GM12878 (cell line): ENCODE measurements around the gene PUS10. TPM values are rescaled to one million over a fixed set of nuclear protein-coding genes. Genes with fewer than 3 reads are reported as not detected.

Experiments used
- BMI1 ChIP-seq: fragments of 450-650 bp; IDR thresholded peaks from 2 replicates; pipeline ENCODE4 v1.6.1; 2016; ENCODE audit warnings: mild to moderate bottlenecking, moderate library complexity, borderline replicate concordance
- CHD2 ChIP-seq: IDR thresholded peaks from 2 replicates; pipeline ENCODE4 v1.6.1; 2011; ENCODE audit warnings: low read depth, low read length, improper control_type of control experiment, borderline replicate concordance
- EGR1 ChIP-seq, 2 experiments: IDR thresholded peaks; 1 replicate in 1 of 2; 2 replicates in 1 of 2; pipeline ENCODE4 v1.6.1; 2011 to 2012; ENCODE audit warnings: low read depth in 2 of 2, low read length in 2 of 2, borderline replicate concordance in 1 of 2, mild to moderate bottlenecking in 1 of 2, moderate library complexity in 1 of 2
- EP300 ChIP-seq, 2 experiments: fragments of 150-350 bp in 1 of 2; IDR thresholded peaks; 2 replicates each; pipeline ENCODE4 v1.6.1; 2011 to 2012; ENCODE audit warnings: low read depth in 2 of 2, low read length in 2 of 2, borderline replicate concordance in 1 of 2, improper control_type of control experiment in 1 of 2, inconsistent platforms in 1 of 2; ENCODE audit not compliant: control insufficient read depth in 1 of 2
- MTA2 ChIP-seq: fragments of 450-650 bp; IDR thresholded peaks from 2 replicates; pipeline ENCODE4 v1.6.1; 2016; ENCODE audit warnings: low read depth, mild to moderate bottlenecking, moderate library complexity
- MTA3 ChIP-seq: IDR thresholded peaks from 2 replicates; pipeline ENCODE4 v1.6.1; 2012; ENCODE audit warnings: low read length, inconsistent platforms, borderline replicate concordance
- NFYA ChIP-seq: IDR thresholded peaks from 2 replicates; pipeline ENCODE4 v1.6.1; 2011; ENCODE audit warnings: low read depth, mild to moderate bottlenecking, low read length, improper control_type of control experiment, borderline replicate concordance
- SPI1 ChIP-seq: IDR thresholded peaks from 2 replicates; pipeline ENCODE4 v1.6.1; 2011; ENCODE audit warnings: low read depth, mild to moderate bottlenecking, low read length, moderate library complexity, borderline replicate concordance; ENCODE audit not compliant: insufficient read depth
- SREBF2 ChIP-seq: IDR thresholded peaks from 2 replicates; pipeline ENCODE4 v1.6.1; 2012; ENCODE audit warnings: mild to moderate bottlenecking, low read length
- ZNF207 ChIP-seq: fragments of 450-650 bp; IDR thresholded peaks from 2 replicates; pipeline ENCODE4 v1.6.1; 2014; ENCODE audit warnings: antibody characterized with exemption, mild to moderate bottlenecking, borderline replicate concordance
- ZNF274 ChIP-seq: IDR thresholded peaks from one replicate; pipeline ENCODE4 v1.8.0; 2011; ENCODE audit not compliant: insufficient read length, insufficient read depth
- polyA plus RNA-seq, 11 experiments: library from polyadenylated mRNA; depleted of rRNA in 4 of 11; unstranded in 6 of 11; stranded (reverse) in 5 of 11; fragments of >200 nt; fragmentation: Nextera tagmentation in 4 of 11; fragmentation: Illumina TruSeq in 1 of 11; extraction: Ambion mirVana in 4 of 11; extraction: Trizol in 1 of 11; gene quantifications; 1 replicate in 1 of 11; 2 replicates in 10 of 11; pipeline versions ENCODE4 v1.2.1 to v1.2.3, GENCODE V29; 2011 to 2016; ENCODE audit warnings: inconsistent platforms in 2 of 11, missing spikeins in 2 of 11, low read depth in 1 of 11
- total RNA-seq, 4 experiments: library from RNA; depleted of rRNA in 3 of 4; stranded (reverse); fragments of >200 nt in 3 of 4; fragmentation: Illumina TruSeq in 1 of 4; extraction: Trizol in 1 of 4; gene quantifications; 2 replicates each; pipeline versions ENCODE4 v1.2.1 to v1.2.3, GENCODE V29; 2013 to 2021
- TF ChIP-seq, protein P1 (sequence below): IDR thresholded peaks from 2 replicates; pipeline ENCODE4 v1.6.1; 2012; ENCODE audit warnings: low read depth, low read length, improper control_type of control experiment
- TF ChIP-seq, protein P2 (sequence below): IDR thresholded peaks from 2 replicates; pipeline ENCODE4 v1.6.1; 2011; ENCODE audit warnings: mild to moderate bottlenecking, low read depth, low read length, moderate library complexity; ENCODE audit not compliant: insufficient replicate concordance
- TF ChIP-seq, protein P3 (sequence below): IDR thresholded peaks from 2 replicates; pipeline ENCODE4 v1.6.1; 2012; ENCODE audit warnings: low read length, inconsistent platforms
- TF ChIP-seq, protein P4 (sequence below): fragments of 450-650 bp; formaldehyde crosslinking; IDR thresholded peaks from 2 replicates; pipeline ENCODE4 v1.5.0; 2022; ENCODE audit warnings: mild to moderate bottlenecking, missing genetic modification characterization
- TF ChIP-seq, protein P5 (sequence below): IDR thresholded peaks from 2 replicates; pipeline ENCODE4 v1.6.1; 2012; ENCODE audit warnings: improper control_type of control experiment, low read depth, low read length; ENCODE audit not compliant: insufficient replicate concordance

PUS10 gene
- total and polyA plus RNA-seq, 10 of the 15 experiments (the other 5 are each of a cell fraction or from before 2014, with no cell fraction given), result 9.1 to 17.0 (median 13.0) TPM

DNA sequence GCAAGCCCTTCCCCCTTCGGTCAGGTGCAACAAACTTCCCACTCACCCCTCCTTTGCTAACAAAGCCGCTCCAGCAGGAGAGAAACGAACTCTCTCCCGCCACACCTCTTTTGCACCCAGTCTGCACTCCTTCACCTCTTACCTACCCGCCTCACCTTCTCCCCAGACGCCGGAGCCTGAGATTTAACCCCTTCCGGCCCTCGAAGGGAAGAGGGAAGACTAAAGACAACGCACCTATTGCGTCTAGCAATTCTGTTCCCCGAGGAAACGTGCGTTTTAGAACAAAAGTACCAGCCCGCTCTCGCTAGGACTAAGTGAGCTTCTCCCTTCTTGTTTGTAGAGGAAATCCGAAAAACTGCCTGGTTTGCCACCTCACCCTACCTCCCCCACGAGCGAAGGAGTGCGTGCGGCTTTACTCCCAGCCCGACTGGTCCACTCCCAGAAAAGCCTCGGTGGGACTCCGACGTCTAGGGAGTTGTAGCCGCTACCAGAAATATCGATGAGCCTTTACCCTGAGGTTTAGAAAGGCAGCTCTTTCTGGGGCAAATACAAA, 976 bp downstream of the PUS10 start (continued):
- TF ChIP-seq ZNF274 (no peak), MTA2 (0 out of 2 replicates have a peak, but pooled peaks have one; percentile 44), ZNF207 (peak; percentile 84; the same call in 1 of the 2 replicates), SPI1 (no peak), MTA3 (0 out of 2 replicates have a peak, but pooled peaks have one; percentile 2), EGR1 (IDR thresholded peaks at IDR 0.05; ENCODE audit: borderline replicate concordance in 1 of 2, low read depth in 2 of 2, low read length in 2 of 2) (no peak), SREBF2 (no peak), NFYA (no peak), EP300 (IDR thresholded peaks at IDR 0.05; ENCODE audit: borderline replicate concordance in 1 of 2, control insufficient read depth in 1 of 2, low read depth in 2 of 2, low read length in 2 of 2) (no peak), CHD2 (no peak; the same call in 1 of the 2 replicates), BMI1 (no peak)
- TF ChIP-seq, protein P1, sequence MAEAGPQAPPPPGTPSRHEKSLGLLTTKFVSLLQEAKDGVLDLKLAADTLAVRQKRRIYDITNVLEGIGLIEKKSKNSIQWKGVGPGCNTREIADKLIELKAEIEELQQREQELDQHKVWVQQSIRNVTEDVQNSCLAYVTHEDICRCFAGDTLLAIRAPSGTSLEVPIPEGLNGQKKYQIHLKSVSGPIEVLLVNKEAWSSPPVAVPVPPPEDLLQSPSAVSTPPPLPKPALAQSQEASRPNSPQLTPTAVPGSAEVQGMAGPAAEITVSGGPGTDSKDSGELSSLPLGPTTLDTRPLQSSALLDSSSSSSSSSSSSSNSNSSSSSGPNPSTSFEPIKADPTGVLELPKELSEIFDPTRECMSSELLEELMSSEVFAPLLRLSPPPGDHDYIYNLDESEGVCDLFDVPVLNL, result no peak
- TF ChIP-seq, protein P2, sequence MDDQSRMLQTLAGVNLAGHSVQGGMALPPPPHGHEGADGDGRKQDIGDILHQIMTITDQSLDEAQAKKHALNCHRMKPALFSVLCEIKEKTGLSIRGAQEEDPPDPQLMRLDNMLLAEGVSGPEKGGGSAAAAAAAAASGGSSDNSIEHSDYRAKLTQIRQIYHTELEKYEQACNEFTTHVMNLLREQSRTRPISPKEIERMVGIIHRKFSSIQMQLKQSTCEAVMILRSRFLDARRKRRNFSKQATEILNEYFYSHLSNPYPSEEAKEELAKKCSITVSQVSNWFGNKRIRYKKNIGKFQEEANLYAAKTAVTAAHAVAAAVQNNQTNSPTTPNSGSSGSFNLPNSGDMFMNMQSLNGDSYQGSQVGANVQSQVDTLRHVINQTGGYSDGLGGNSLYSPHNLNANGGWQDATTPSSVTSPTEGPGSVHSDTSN, result no peak
- TF ChIP-seq, protein P3, sequence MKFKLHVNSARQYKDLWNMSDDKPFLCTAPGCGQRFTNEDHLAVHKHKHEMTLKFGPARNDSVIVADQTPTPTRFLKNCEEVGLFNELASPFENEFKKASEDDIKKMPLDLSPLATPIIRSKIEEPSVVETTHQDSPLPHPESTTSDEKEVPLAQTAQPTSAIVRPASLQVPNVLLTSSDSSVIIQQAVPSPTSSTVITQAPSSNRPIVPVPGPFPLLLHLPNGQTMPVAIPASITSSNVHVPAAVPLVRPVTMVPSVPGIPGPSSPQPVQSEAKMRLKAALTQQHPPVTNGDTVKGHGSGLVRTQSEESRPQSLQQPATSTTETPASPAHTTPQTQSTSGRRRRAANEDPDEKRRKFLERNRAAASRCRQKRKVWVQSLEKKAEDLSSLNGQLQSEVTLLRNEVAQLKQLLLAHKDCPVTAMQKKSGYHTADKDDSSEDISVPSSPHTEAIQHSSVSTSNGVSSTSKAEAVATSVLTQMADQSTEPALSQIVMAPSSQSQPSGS, result no peak; the same call in 1 of the 2 replicates
- TF ChIP-seq, protein P4, sequence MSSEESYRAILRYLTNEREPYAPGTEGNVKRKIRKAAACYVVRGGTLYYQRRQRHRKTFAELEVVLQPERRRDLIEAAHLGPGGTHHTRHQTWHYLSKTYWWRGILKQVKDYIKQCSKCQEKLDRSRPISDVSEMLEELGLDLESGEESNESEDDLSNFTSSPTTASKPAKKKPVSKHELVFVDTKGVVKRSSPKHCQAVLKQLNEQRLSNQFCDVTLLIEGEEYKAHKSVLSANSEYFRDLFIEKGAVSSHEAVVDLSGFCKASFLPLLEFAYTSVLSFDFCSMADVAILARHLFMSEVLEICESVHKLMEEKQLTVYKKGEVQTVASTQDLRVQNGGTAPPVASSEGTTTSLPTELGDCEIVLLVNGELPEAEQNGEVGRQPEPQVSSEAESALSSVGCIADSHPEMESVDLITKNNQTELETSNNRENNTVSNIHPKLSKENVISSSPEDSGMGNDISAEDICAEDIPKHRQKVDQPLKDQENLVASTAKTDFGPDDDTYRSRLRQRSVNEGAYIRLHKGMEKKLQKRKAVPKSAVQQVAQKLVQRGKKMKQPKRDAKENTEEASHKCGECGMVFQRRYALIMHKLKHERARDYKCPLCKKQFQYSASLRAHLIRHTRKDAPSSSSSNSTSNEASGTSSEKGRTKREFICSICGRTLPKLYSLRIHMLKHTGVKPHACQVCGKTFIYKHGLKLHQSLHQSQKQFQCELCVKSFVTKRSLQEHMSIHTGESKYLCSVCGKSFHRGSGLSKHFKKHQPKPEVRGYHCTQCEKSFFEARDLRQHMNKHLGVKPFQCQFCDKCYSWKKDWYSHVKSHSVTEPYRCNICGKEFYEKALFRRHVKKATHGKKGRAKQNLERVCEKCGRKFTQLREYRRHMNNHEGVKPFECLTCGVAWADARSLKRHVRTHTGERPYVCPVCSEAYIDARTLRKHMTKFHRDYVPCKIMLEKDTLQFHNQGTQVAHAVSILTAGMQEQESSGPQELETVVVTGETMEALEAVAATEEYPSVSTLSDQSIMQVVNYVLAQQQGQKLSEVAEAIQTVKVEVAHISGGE (CRISPR knock-in tag), result peak; percentile 96
- TF ChIP-seq, protein P5, sequence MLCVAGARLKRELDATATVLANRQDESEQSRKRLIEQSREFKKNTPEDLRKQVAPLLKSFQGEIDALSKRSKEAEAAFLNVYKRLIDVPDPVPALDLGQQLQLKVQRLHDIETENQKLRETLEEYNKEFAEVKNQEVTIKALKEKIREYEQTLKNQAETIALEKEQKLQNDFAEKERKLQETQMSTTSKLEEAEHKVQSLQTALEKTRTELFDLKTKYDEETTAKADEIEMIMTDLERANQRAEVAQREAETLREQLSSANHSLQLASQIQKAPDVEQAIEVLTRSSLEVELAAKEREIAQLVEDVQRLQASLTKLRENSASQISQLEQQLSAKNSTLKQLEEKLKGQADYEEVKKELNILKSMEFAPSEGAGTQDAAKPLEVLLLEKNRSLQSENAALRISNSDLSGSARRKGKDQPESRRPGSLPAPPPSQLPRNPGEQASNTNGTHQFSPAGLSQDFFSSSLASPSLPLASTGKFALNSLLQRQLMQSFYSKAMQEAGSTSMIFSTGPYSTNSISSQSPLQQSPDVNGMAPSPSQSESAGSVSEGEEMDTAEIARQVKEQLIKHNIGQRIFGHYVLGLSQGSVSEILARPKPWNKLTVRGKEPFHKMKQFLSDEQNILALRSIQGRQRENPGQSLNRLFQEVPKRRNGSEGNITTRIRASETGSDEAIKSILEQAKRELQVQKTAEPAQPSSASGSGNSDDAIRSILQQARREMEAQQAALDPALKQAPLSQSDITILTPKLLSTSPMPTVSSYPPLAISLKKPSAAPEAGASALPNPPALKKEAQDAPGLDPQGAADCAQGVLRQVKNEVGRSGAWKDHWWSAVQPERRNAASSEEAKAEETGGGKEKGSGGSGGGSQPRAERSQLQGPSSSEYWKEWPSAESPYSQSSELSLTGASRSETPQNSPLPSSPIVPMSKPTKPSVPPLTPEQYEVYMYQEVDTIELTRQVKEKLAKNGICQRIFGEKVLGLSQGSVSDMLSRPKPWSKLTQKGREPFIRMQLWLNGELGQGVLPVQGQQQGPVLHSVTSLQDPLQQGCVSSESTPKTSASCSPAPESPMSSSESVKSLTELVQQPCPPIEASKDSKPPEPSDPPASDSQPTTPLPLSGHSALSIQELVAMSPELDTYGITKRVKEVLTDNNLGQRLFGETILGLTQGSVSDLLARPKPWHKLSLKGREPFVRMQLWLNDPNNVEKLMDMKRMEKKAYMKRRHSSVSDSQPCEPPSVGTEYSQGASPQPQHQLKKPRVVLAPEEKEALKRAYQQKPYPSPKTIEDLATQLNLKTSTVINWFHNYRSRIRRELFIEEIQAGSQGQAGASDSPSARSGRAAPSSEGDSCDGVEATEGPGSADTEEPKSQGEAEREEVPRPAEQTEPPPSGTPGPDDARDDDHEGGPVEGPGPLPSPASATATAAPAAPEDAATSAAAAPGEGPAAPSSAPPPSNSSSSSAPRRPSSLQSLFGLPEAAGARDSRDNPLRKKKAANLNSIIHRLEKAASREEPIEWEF, result no peak
